IMR-90 (cell line): ENCODE measurements around the gene TMEM63C.

Source experiments
- BHLHE40 ChIP-seq: fragments of 150-350 bp; IDR thresholded peaks from 2 replicates; pipeline ENCODE4 v1.6.1; 2016; ENCODE audit warnings: mild to moderate bottlenecking, low read depth, low read length
- CEBPB ChIP-seq: IDR thresholded peaks from 2 replicates; pipeline ENCODE4 v1.6.1; 2012; ENCODE audit warnings: low read depth, low read length, improper control_type of control experiment
- CTCF ChIP-seq: conservative IDR thresholded peaks from 2 replicates; pipeline ENCODE4 v1.5.1; 2012; ENCODE audit warnings: mild to moderate bottlenecking, low read depth, low read length, improper control_type of control experiment
- ELK1 ChIP-seq: fragments of 150-350 bp; IDR thresholded peaks from 2 replicates; pipeline ENCODE4 v1.6.1; 2016; ENCODE audit warnings: low read depth, mild to moderate bottlenecking, low read length, moderate library complexity, borderline replicate concordance
- MAZ ChIP-seq: IDR thresholded peaks from 2 replicates; pipeline ENCODE4 v1.6.1; 2012; ENCODE audit warnings: low read depth, mild to moderate bottlenecking, low read length, improper control_type of control experiment, moderate library complexity, borderline replicate concordance
- POLR2A ChIP-seq: IDR thresholded peaks from 2 replicates; pipeline ENCODE4 v1.6.1; 2012; ENCODE audit warnings: mild to moderate bottlenecking, low read depth, low read length
- RAD21 ChIP-seq: IDR thresholded peaks from 2 replicates; pipeline ENCODE4 v1.6.1; 2012; ENCODE audit warnings: low read length, improper control_type of control experiment
- RFX5 ChIP-seq: IDR thresholded peaks from 2 replicates; pipeline ENCODE4 v1.8.0; 2012; ENCODE audit warnings: low read depth, mild to moderate bottlenecking, low read length, moderate library complexity
- SMC3 ChIP-seq: fragments of 150-350 bp; IDR thresholded peaks from 2 replicates; pipeline ENCODE4 v1.6.1; 2016; ENCODE audit warnings: low read depth, mild to moderate bottlenecking, antibody characterized with exemption, low read length, moderate library complexity
- USF2 ChIP-seq: fragments of 150-350 bp; IDR thresholded peaks from 2 replicates; pipeline ENCODE4 v1.6.1; 2017; ENCODE audit warnings: mild to moderate bottlenecking, antibody characterized with exemption, low read length, low read depth

GRCh38 chr14:77230914-77231313, 49.3 kb downstream of the TMEM63C start:
- no peak for TF ChIP-seq CTCF
- no peak for TF ChIP-seq RFX5
- TF ChIP-seq CEBPB: no peak
- TF ChIP-seq SMC3: no peak
- no peak for TF ChIP-seq MAZ
- no peak for TF ChIP-seq ELK1
- no peak for TF ChIP-seq POLR2A
- TF ChIP-seq USF2: no peak
- TF ChIP-seq BHLHE40: no peak
- TF ChIP-seq RAD21: no peak
